Measurements from ENCODE around the gene HBA1.
"Not testable (repeated sequence)": the region's sequence is repeated elsewhere in the genome, so short reads cannot be mapped to it uniquely, and the experiment has no call there.

HBA1 gene

DNA sequence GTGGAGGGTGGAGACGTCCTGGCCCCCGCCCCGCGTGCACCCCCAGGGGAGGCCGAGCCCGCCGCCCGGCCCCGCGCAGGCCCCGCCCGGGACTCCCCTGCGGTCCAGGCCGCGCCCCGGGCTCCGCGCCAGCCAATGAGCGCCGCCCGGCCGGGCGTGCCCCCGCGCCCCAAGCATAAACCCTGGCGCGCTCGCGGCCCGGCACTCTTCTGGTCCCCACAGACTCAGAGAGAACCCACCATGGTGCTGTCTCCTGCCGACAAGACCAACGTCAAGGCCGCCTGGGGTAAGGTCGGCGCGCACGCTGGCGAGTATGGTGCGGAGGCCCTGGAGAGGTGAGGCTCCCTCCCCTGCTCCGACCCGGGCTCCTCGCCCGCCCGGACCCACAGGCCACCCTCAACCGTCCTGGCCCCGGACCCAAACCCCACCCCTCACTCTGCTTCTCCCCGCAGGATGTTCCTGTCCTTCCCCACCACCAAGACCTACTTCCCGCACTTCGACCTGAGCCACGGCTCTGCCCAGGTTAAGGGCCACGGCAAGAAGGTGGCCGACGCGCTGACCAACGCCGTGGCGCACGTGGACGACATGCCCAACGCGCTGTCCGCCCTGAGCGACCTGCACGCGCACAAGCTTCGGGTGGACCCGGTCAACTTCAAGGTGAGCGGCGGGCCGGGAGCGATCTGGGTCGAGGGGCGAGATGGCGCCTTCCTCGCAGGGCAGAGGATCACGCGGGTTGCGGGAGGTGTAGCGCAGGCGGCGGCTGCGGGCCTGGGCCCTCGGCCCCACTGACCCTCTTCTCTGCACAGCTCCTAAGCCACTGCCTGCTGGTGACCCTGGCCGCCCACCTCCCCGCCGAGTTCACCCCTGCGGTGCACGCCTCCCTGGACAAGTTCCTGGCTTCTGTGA lies at the start of gene HBA1:
Gene HBA1, plus strand, starts transcription at position 204 of the 906 bp plus-strand sequence. Its CDS starts 37 bp downstream, at position 241.
- not testable (repeated sequence) for DNase-seq

DNA sequence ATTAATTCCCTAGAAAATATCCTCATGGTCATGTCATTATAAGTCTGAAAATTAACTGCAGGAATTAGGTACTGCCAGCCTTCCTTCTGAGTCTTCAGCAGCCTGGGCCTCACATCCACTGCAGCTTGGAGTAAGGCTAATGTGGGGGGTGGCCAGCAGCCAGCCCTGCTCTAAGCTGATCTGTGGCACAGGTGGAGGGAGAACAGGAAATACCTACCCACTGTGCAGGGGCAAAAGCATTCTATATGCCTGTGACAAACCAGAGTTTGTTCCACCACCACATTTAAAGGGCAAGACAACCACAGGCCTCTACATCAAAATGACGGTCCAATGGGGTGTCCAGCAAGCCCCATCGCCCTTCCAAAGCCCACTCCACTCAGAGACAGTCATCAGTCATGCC lies 47.4 kb upstream of the HBA1 start:
- DNase-seq: no peak

DNA sequence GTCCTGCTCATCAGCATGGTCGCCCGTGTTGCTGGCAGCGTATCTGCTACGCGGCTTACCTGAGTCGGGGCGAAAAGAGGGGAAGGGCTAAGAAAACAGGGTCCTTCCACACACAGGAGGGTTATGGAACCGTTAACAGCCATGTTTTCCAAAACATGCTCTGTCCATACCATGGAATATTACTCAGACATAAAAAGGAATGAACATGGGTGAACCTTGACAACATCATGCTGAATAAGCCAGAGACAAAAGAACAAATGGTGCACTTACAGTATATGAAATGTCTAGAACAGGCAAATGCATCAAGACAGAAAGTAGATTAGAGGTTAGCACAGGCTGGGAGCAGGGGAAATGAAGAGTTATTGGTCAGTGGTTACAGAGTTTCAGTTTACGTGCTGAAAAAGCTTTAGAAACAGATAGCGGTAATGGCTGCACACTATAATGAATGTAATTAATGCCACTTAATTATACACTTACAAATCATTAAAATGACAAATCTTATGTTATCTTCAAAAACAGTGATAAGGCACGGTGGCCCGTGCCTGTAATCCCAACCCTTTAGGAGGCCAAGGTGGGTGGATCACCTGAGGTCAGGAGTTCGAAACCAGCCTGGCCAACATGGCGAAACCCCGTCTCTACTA lies 45.8 kb upstream of the HBA1 start:
- no peak for DNase-seq

DNA sequence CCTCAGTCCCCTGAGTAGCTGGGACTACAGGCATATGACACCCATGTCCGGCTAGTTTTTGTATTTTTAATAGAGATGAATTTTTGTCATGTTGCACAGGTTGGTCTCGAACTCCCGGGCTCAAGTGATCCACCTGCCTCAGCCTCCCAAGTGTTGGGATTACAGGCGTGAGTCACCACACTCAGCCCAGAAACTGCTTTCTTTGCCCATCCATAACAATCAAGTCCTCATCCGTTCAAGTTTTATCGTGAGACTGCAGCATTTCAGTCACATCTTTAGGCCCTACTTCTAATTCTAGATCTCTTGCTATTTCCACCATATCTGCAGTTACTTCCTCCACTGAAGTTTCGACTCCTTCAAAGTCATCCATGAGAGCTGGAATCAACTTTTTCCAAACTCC lies 44.4 kb upstream of the HBA1 start:
- no peak for DNase-seq

DNA sequence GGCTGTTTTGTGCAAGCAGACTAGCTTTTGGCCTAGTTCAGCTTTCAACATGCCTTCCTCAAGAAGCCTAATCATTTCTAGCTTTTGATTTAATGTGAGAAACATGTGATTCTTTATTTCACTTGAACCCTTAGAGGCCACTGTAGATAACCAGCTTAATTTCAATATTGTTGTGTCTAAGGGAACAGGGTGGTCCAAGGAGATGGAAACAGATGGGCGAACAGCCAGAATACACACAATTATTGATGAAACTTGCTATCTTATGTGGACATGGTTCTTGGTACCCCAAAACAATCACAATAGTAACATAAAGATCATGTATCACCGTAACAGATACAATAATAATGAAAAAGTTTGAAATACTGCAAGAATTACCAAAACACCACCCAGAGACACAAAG lies 42.8 kb upstream of the HBA1 start:
- no peak for DNase-seq

DNA sequence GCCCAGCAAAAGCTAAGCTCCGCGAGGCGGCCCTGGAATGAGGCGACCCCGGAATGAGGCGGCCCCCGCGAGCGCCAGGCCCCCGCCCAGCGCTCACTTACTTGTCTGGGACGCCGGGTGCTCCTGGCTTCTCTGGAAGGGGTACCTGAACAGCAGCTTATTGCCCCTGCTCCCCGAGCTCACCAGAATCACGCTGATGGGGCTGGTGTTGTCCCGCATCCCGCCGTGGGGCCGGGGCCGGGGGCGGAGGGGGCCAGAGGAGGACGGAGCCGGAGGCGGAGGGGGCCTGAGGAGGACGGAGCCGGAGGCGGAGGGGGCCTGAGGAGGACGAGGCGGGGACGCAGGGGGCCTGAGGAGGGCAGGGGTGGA lies 38.4 kb upstream of the HBA1 start:
- DNase-seq: no peak

DNA sequence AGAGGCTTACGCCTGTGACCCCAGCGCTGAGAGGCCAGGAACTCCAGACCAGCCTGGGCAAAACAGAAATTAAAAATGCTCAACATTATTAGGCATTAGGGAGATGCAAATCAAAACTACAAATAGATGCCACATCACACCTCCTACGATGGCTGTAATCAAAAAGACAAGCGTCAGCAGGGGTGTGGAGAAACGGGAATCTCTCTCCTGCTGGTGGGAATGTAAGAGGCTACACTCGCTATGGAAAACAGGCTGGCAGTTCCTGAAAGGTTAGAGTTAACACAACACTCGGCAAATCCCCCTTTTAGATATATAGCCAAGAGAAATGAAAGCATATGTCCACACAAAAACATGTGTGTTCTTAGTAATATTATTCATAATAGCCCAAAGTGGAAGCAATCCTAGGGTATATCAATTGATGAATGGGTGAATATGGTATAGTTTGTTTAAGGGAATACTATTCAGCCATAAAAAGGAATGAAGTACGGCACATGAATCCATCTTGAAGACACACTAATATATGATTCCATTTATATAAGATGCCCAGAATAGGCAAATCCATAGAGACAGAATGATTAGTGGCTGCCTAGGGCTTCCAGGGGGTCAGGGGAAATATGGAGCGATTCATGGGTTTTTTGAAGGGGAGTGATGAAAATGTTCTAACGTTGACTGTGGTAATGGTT lies 36.2 kb upstream of the HBA1 start:
- DNase-seq: no peak

DNA sequence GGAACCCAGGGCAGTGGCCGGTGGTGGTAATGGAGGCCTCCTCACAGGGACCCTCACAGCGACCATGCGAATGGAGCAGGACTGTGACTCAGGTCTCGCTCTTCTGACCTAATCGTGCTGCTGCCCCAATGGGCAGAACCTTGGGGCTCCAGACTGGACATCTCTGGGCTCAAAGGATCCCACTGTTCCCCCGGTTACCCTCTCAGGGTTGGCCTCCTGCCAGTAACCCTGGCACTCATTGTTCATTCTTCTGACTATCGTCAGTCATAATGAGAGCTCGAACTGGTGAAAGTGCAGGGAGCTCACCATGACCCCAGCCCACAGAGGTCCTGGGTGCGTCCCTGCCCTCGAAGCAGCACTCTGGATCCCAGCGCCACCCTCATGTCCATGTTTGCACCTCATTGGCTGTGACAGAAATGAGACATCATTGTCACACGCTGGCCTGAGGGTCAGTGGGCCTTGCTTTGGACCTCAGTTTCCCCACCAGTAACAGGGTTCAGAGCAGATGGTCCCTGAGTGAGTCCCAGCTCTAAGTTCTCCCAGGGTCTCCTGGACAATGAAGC lies 34.0 kb upstream of the HBA1 start:
- no peak for DNase-seq

DNA sequence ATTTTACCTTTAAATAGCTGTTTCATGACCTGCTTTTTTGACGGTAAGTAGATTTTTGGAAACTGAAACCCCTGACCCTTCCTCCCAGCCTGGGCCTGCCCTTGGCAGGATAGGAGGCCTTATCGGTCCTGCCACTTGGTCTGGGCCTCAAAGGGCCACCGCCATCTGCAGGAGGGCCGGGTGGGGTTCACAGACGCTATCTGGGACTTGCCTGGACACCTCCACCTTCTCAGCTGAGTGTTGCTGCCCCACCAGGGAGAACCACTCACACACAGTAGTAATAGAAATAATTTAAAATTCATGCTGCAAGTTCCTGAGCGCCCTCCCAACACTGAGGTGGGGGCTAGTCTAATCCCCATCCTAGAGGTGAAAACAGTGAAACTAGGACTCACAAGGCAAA lies 33.4 kb upstream of the HBA1 start:
- DNase-seq: no peak

DNA sequence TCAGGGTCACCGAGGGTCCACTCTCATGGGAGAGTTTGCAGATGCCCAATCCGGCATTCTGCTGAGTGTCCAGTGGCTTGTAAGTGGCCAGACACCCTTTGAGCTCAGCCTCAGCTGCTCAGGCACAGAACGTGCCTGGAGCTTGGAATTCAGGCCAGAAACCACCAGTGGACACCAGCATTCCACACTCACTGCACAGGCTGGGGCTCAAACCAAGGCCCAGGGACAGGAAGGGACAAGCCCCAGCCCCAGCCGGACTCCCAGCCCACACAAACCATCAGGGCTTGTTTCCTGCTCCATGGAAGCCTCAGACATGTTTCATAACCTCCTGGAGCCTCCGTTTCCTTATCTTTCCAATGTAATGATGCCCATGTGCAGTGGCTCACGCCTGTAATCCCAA lies 33.0 kb upstream of the HBA1 start:
- DNase-seq: no peak

DNA sequence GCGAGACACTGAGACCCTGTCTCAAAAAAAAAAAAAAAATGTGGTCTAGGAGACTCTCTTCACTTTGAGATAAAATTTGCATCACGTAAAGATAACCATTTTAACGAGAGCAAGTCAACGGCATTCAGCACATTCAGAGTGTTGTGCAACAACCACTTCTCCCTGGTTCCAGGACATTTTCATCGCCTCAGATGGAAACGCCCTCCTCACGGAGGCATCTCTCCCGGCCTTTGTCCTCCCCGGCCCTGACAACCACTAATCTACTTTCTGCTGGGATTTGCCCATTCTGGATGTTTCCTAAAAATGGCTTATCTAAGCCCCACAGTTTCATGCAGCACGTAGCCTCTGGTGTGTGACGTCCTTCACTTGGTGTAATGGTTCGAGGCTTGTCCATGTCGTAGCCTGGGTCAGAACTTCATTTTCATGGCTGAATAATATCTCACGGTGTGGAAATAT lies 31.7 kb upstream of the HBA1 start:
- no peak for DNase-seq

DNA sequence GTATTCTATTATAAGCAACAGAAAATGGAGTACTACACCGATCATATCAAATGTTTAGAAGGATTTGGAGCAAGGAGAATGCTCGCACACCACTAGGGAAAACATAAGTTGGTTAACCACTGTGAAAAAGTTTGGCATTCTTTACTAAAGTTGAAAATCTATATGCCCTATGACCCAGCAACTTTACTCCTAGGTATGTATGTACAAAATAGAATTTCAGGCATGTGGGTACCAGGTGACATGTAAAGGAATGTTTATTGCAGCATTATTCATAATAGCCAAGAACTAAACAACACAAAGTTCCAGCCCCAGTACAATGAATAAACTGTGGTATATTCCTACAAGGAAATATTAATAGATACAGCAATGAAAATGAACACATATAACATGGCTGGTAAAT lies 29.8 kb upstream of the HBA1 start:
- DNase-seq: no peak

DNA sequence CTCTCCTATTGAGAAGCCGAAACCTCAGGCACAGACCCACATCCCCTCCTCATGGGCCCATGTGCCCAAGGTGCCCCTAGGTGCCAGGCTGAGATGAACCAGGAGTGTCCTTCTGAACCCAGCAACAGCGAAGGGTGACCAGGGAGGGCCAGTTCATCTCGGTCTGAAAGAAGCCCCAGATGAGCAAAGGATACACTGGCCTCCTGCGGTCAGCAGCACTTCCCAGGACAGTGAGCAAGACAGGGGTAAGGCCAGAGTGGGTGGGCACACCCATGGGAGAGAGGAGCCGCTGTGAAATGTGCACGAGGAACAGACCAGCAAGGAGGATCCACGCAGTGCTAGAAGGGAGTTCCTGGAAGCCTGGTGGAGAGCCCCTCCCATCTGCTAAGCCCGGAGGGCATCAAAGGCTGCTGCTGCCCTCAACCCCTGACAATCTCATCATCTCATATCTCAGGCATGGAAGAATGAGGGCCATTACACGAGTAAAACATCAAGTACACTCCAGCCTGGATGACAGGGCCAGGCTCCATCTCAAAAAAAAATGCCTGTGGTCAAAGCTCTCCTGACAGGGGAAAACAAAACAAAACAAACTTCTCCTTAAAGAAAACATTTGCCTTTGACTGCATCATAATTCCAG lies 27.3 kb upstream of the HBA1 start:
- DNase-seq: no peak

DNA sequence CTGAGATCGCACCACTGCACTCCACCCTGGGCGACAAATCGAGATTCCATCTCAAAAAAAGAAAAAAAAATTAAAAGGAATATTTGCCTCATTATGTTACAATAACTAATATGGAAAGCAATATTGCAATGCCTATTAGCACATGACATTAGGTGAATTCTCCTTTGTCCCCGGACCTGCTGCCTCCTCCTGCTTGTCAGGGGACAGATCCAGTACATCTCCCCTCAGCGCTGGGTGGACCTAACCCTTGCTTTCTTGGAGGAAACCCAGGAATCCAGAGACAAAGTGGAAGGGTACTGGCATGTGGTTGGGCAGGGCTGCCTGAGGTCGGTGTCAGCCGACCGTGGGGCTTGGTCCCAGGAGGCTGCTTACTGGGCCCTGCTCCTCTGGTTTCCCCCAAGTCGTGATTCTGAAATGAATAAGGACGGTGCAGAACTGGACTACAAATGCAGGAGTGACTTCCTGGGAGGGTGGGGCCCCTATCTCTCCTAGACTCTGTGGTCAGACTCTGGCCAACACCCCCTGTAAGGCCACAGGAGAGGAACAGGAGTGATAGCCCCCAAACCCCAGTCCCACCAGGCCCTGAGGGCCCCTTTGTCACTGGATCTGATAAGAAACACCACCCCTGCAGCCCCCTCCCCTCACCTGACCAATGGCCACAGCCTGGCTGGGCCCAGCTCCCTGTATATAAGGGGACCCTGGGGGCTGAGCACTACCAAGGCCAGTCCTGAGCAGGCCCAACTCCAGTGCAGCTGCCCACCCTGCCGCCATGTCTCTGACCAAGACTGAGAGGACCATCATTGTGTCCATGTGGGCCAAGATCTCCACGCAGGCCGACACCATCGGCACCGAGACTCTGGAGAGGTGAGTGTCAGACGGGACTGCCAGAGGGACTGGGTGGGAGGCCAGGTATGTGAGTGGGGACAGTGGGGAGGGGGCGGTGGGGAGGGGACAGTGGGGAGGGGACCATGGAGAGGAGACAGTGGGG lies 24.0 kb upstream of the HBA1 start, which contains the start of gene HBZ:
Gene HBZ, plus strand, starts transcription at position 504 of the 988 bp plus-strand sequence. Its CDS starts 266 bp downstream, at position 770.
- no peak for DNase-seq

DNA sequence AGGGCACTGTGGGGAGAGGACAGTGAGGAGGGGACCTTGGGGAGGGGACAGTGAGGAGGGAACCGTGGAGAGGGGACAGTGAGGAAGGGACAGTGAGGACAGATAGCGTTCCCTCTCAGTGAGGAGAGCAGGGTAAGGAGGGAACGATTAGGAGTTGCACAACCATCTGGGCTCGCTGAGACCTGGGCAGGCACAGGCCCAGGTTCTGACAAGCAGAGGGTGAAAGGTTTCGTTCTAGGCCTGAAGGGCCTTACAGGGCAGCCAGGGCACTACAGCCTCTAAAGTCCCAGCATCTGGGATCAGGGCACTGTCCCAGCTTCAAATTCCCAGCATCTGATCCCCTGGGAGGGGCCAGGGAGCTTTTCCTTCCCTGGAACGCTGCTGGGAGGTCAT lies 23.4 kb upstream of the HBA1 start:
- DNase-seq: not testable (repeated sequence)

DNA sequence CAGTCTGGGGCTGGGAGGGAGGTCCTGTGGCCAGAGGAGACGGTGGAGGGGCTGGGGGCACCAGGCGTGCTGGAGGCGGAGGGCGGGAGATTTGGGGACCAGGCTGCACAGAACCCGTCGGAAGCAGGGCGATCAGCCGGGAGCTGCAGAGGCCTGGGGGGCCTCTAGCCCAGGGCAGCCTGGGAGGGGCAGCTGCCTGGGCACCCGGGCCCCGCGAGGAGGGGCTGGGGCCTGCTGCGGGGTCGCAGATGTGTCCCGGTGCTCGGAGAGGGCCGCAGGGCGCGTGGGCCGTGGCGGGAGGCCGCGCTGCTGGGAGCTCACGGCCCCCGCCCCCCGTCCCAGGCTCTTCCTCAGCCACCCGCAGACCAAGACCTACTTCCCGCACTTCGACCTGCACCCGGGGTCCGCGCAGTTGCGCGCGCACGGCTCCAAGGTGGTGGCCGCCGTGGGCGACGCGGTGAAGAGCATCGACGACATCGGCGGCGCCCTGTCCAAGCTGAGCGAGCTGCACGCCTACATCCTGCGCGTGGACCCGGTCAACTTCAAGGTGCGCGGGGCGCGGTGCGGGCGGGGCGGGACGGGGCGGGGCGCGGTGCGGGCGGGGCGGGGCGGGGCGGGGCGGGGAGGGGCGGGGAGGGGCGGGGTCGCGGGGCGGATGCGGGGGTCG lies 22.8 kb upstream of the HBA1 start:
- not testable (repeated sequence) for DNase-seq

DNA sequence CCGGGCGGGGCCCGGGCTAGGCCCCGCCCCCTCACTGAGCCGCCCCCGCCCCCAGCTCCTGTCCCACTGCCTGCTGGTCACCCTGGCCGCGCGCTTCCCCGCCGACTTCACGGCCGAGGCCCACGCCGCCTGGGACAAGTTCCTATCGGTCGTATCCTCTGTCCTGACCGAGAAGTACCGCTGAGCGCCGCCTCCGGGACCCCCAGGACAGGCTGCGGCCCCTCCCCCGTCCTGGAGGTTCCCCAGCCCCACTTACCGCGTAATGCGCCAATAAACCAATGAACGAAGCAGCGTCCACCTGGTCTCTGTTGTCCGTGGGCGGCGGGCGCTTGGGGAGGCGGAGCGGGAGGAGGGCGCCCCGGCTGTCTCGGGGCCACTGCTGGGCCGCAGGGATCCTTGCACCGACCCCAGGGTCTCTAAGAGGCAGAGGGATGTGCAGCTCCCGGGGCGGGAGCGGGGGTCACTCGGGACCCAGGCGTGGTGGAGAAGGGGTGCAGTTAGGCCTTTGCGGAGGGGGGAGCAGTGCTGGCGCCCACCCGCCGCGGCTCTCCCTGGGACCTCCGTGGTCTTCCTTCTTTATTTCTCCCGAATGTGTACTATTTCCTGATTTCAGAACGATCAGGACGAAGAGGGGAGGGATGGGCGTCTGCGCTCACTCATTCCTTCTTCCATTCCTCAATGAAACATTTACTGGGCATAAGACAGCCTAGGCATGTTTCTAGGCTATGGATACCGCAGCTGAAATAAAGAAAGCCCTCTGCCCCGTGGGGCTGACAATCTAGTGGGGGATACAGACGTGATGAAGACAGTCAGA lies 22.1 kb upstream of the HBA1 start:
- peak in 1 of 2 experiments; percentile 19 for DNase-seq

DNA sequence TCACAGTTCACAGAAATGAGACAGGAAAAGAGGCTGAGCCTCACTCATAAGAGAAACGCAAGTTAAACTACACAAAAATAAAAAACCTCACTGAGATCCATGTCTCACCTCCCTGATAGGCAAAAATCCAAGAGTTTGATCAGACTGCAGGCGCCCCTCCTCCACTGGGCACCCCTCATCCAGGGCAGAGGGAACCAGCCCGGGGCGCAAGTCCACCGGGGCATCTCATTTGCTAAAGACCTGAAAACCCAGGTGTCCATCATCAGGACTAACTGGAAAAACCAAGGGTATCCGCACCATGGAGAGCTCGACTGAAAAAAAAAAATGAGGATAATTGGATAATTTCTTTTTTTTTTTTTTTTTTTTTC lies 21.5 kb upstream of the HBA1 start:
- no peak for DNase-seq

DNA sequence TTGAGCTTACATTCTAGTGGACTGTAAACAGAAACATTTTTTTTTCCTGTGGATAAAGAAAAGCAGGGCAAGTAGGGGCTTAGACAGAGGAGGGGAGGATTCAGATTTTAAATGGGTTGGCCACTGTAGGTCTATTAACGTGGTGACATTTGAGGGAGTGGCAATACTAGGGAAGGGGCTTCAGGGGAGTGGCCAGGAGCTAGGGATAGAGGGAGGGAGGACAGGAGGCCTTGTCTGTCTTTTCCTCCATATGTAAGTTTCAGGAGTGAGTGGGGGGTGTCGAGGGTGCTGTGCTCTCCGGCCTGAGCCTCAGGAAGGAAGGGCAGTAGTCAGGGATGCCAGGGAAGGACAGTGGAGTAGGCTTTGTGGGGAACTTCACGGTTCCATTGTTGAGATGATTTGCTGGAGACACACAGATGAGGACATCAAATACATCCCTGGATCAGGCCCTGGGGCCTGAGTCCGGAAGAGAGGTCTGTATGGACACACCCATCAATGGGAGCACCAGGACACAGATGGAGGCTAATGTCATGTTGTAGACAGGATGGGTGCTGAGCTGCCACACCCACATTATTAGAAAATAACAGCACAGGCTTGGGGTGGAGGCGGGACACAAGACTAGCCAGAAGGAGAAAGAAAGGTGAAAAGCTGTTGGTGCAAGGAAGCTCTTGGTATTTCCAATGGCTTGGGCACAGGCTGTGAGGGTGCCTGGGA lies 17.2 kb upstream of the HBA1 start:
- no peak for DNase-seq
